RWPE2 (cell line): ENCODE data around the gene TFPI.

Experiments used
- ATAC-seq: fragments of 200-7000 bp; cut with Tn5 transposase; 3 replicates; pipeline ENCODE4 v1.9.1; 2021; ENCODE audit warnings: low read depth
- DNase-seq: peaks from one replicate; pipeline ENCODE4 v3.0.0-alpha.2; 2020; ENCODE audit warnings: low spot score
- H3K27ac ChIP-seq: fragments of 450-650 bp; 2 replicates; pipeline ENCODE4 v1.5.1; 2017; ENCODE audit warnings: mild to moderate bottlenecking; ENCODE audit not compliant: poor library complexity, severe bottlenecking
- H3K27me3 ChIP-seq: fragments of 250-450 bp; sonication (Bioruptor Pico); 2 replicates; pipeline ENCODE4 v1.5.1; 2021; ENCODE audit warnings: mild to moderate bottlenecking, moderate library complexity; ENCODE audit not compliant: insufficient read depth, poor library complexity, severe bottlenecking
- H3K36me3 ChIP-seq: fragments of 250-450 bp; sonication (Bioruptor Pico); 2 replicates; pipeline ENCODE4 v1.5.1; 2020; ENCODE audit warnings: low read depth, mild to moderate bottlenecking, moderate library complexity
- H3K4me1 ChIP-seq: fragments of 250-450 bp; sonication (Bioruptor Pico); 2 replicates; pipeline ENCODE4 v1.5.1; 2021; ENCODE audit warnings: mild to moderate bottlenecking, moderate library complexity; ENCODE audit not compliant: insufficient read depth, poor library complexity, severe bottlenecking
- H3K4me3 ChIP-seq: fragments of 250-450 bp; sonication (Bioruptor Pico); 2 replicates; pipeline ENCODE4 v1.5.1; 2021; ENCODE audit warnings: mild to moderate bottlenecking, moderate library complexity; ENCODE audit not compliant: severe bottlenecking
- H3K9me3 ChIP-seq: fragments of 250-450 bp; sonication (Bioruptor Pico); 2 replicates; pipeline ENCODE4 v1.5.1; 2021; ENCODE audit warnings: mild to moderate bottlenecking, moderate library complexity; ENCODE audit not compliant: severe bottlenecking
- CTCF ChIP-seq: fragments of 450-650 bp; IDR thresholded peaks from one replicate; pipeline ENCODE4 v1.5.1; 2017; ENCODE audit warnings: mild to moderate bottlenecking, moderate library complexity; ENCODE audit not compliant: poor library complexity, severe bottlenecking

Gene TFPI

GRCh38 chr2:187421519-187421918 lies 132.7 kb downstream of the TFPI start:
- Histone ChIP-seq H3K27me3 (no peaks in the 10 kb centered on the region), H3K9me3 (no peaks in the 10 kb centered on the region), H3K4me3 (no peak overlapping the region), H3K27ac (no peak overlapping the region), H3K4me1 (peaks cover 12% of the 10 kb centered on the region), H3K36me3 (no peaks in the 10 kb centered on the region)
- no peak for TF ChIP-seq CTCF
- DNase-seq (no peak), ATAC-seq (no peak)

- Histone ChIP-seq H3K36me3 (no peaks in the 10 kb centered on the region), H3K4me1 (peaks cover 9% of the 10 kb centered on the region), H3K27ac (no peak overlapping the region), H3K27me3 (no peaks in the 10 kb centered on the region), H3K4me3 (no peak overlapping the region), H3K9me3 (no peaks in the 10 kb centered on the region)
- ATAC-seq: no peak
- TF ChIP-seq CTCF: no peak
- DNase-seq: no peak
These were observed 134.4 kb downstream of the TFPI start for GRCh38 chr2:187419808-187420207.

- DNase-seq (no peak), ATAC-seq (no peak)
- H3K27ac ChIP-seq: no peak overlapping the region
- H3K4me3 ChIP-seq: no peak overlapping the region
- H3K9me3 ChIP-seq: no peaks in the 10 kb centered on the region
- no peak for TF ChIP-seq CTCF
- no peaks in the 10 kb centered on the region for H3K4me1 ChIP-seq
- no peaks in the 10 kb centered on the region for H3K36me3 ChIP-seq
- H3K27me3 ChIP-seq: no peaks in the 10 kb centered on the region
These were observed 138.8 kb downstream of the TFPI start for GRCh38 chr2:187415449-187415848.
